Measurements from ENCODE around the gene STPG4. TPM values are rescaled to one million over a fixed set of nuclear protein-coding genes. Genes with fewer than 3 reads are reported as not detected.

Gene STPG4, protein sequence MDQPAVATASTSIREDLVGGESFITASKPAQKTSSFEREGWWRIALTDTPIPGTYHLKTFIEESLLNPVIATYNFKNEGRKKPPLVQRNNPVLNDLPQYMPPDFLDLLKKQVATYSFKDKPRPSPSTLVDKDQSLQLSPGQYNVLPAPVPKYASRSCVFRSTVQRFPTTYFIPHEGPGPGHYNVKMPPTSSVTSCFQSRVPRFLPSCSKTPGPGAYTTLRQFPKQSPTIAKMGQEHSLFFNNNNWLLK
- total RNA-seq (2022) (0.83 TPM in 1 of 2 replicates, not detected in the other), Bru-seq, nascent RNA (percentile 47 among the genes with signal in this experiment), BruChase-seq, experiment 1, labeled RNA remaining after a 6-hour chase (percentile 41 among the genes with signal in this experiment), BruChase-seq, experiment 2, labeled RNA remaining after a 2-hour chase (percentile 53 among the genes with signal in this experiment)
- long read RNA-seq, partial matches to known transcripts: 0 of 3 reads
- long read RNA-seq, other reads (novel, unspliced or antisense): 3 of 3 reads

DNA sequence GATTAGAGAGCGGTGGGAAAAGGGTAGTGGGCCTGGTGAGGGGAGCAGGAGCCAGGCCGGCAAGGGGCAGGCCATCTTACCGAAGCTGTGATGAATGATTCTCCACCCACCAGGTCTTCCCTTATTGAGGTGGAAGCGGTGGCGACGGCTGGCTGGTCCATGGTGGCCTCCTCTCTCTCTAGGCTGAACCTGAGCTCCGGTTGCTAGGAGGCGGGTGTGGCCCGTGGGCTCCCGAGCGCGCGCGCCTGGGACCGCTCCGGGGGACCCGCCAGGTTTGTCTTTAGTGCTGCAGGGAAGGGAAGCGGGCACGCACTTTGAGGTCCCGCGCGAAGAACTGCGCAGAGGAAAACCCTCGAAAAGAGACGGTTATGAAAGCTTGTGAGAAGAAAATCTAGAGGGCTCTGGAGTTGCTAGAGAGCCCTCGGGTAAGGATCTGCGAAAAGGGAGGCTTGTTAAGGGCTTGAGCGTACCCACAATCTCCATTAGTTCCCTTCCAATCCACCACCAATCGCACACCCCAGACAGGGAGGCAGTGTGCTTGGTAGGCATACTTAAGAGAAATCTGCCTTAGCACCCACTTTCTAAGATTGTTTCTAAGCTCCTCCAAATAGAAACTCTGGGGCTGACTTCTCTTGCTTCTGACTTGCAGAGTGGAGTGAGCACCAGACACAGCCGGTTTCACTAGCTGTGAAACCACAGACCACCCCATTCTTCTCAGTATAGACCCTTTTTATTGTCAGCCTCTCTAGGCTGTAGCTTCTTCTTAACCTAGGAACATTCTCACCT, at the start of gene STPG4:
STPG4 (minus strand) TSS at position 218 of the 786 bp plus-strand sequence; CDS start at position 161, 57 bp downstream.
- H3K4me3 Mint-ChIP-seq (ENCODE audit: unreplicated experiment): no peak within 1 kb of the TSS
- no peaks in the 10 kb centered on the region for H3K9me3 Mint-ChIP-seq (ENCODE audit: unreplicated experiment)
- TF ChIP-seq CTCF (IDR thresholded peaks at IDR 0.05; ENCODE audit: unreplicated experiment): no peak
- BruUV-seq (replicated peaks): no TSS peak
- H3K4me1 Mint-ChIP-seq (ENCODE audit: insufficient read depth, unreplicated experiment): peaks cover 11% of the 10 kb centered on the region
- peak within 1 kb of the TSS; percentile 50 for H3K27ac Mint-ChIP-seq (ENCODE audit: low read depth, unreplicated experiment)
- CTCF ChIA-PET: interaction anchor here (0.6 kb wide), 1 partner anchor 179 kb away, joined by 4 read pairs; no protein-coding TSS in a partner anchor
- H3K27me3 Mint-ChIP-seq (ENCODE audit: insufficient read depth, unreplicated experiment): no peaks in the 10 kb centered on the region
- intact Hi-C loops (cut with micrococcal nuclease): no loop called here
- POLR2A ChIA-PET: interaction anchor here (0.6 to 1.0 kb wide), 2 partner anchors 12 to 209 kb away, joined by 3 to 4 read pairs; no protein-coding TSS in a partner anchor
- DNase-seq (ENCODE audit: unreplicated experiment): no peak
- peaks cover 64% of the 10 kb centered on the region for H3K36me3 Mint-ChIP-seq (ENCODE audit: insufficient read depth, unreplicated experiment)

DNA sequence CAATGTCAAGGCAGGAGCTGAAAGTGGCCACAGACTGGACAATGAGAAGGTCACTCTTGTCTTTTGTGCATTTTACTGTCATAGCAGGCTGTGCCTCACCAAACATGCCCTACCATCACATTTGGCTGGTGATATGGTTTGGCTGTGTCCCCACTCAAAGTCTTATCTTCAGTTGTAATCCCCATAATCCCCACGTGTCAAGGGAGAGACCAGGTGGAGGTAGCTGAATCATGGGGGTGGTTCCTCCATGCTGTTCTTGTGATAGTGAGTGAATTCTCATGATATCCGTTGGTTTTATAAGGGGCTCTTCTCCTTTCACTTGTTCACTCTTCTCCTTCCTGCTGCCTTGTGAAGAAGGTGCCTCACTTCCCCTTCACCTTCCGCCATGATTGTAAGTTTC, 49.6 kb upstream of the STPG4 start:
- CTCF ChIA-PET: interaction anchor here (1.2 kb wide), 1 partner anchor 14 kb away, joined by 3 read pairs; no protein-coding TSS in a partner anchor
- TF ChIP-seq CTCF (IDR thresholded peaks at IDR 0.05; ENCODE audit: unreplicated experiment): no peak
- intact Hi-C loops (cut with micrococcal nuclease): no loop called here

GRCh38 chr2:47203995-47204394, 48.9 kb upstream of the STPG4 start:
- no TSS peak for BruUV-seq (replicated peaks)
- no peak for DNase-seq (ENCODE audit: unreplicated experiment)
- TF ChIP-seq CTCF (IDR thresholded peaks at IDR 0.05; ENCODE audit: unreplicated experiment): no peak
- Mint-ChIP-seq H3K4me1 (ENCODE audit: insufficient read depth, unreplicated experiment) (peaks cover 13% of the 10 kb centered on the region), H3K27ac (ENCODE audit: low read depth, unreplicated experiment) (no peak overlapping the region), H3K36me3 (ENCODE audit: insufficient read depth, unreplicated experiment) (no peaks in the 10 kb centered on the region), H3K27me3 (ENCODE audit: insufficient read depth, unreplicated experiment) (no peaks in the 10 kb centered on the region), H3K9me3 (ENCODE audit: unreplicated experiment) (no peaks in the 10 kb centered on the region), H3K4me3 (ENCODE audit: unreplicated experiment) (no peak overlapping the region)
- ChIA-PET POLR2A (interaction anchor here (0.8 to 1.2 kb wide), 2 partner anchors 10 to 24 kb away, joined by 3 read pairs; no protein-coding TSS in a partner anchor), CTCF (no interaction called here)
- intact Hi-C loops (cut with micrococcal nuclease): no loop called here

More for the DNA sequence above, 49.6 kb upstream of the STPG4 start:
- POLR2A ChIA-PET: interaction anchor here (1.0 kb wide), 1 partner anchor 11 kb away, joined by 3 read pairs; no protein-coding TSS in a partner anchor
- peaks cover 9% of the 10 kb centered on the region for H3K4me1 Mint-ChIP-seq (ENCODE audit: insufficient read depth, unreplicated experiment)
- H3K27me3 Mint-ChIP-seq (ENCODE audit: insufficient read depth, unreplicated experiment): no peaks in the 10 kb centered on the region
- H3K36me3 Mint-ChIP-seq (ENCODE audit: insufficient read depth, unreplicated experiment): no peaks in the 10 kb centered on the region
- H3K4me3 Mint-ChIP-seq (ENCODE audit: unreplicated experiment): no peak overlapping the region
- BruUV-seq (replicated peaks): no TSS peak
- H3K27ac Mint-ChIP-seq (ENCODE audit: low read depth, unreplicated experiment): no peak overlapping the region
- no peak for DNase-seq (ENCODE audit: unreplicated experiment)
- H3K9me3 Mint-ChIP-seq (ENCODE audit: unreplicated experiment): no peaks in the 10 kb centered on the region

DNA sequence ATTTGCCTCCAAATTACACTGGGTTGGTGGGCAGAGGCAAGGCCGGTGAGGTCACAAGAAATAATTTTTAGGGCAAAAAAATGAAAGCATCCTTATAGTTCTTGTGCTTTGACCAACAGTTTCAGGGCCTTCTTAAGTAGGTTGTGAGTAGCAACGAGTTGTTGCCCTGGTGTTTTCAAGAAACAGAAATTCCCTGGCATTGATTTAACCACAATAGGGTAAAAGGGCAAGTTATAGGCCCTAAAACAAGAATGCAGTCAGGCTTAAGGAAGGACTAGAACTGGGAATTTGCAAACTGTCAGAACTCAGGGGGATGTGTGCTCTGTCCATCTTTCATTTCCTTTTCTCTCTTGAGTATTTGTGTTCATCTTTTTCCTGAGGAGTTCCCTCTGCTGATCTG, 46.1 kb upstream of the STPG4 start:
- POLR2A ChIA-PET: no interaction called here
- Mint-ChIP-seq H3K27me3 (ENCODE audit: insufficient read depth, unreplicated experiment) (no peaks in the 10 kb centered on the region), H3K4me1 (ENCODE audit: insufficient read depth, unreplicated experiment) (peaks cover 12% of the 10 kb centered on the region), H3K9me3 (ENCODE audit: unreplicated experiment) (no peaks in the 10 kb centered on the region), H3K27ac (ENCODE audit: low read depth, unreplicated experiment) (no peak overlapping the region), H3K4me3 (ENCODE audit: unreplicated experiment) (no peak overlapping the region), H3K36me3 (ENCODE audit: insufficient read depth, unreplicated experiment) (no peaks in the 10 kb centered on the region)
- no peak for TF ChIP-seq CTCF (IDR thresholded peaks at IDR 0.05; ENCODE audit: unreplicated experiment)
- CTCF ChIA-PET: interaction anchor here (0.5 kb wide), 1 partner anchor 123 kb away, joined by 4 read pairs; no protein-coding TSS in a partner anchor
- no peak for DNase-seq (ENCODE audit: unreplicated experiment)
- BruUV-seq (replicated peaks): no TSS peak
- intact Hi-C loops (cut with micrococcal nuclease): no loop called here

Measured in MCF 10A (cell line).